Activated CD8-positive, alpha-beta memory T cell treated with anti-CD3 and anti-CD28 coated beads for 4 hours (primary cell): ENCODE measurements around the gene RHEBL1.

ENCODE experiments used
- DNase-seq, 2 donors: peaks; one replicate each; pipeline ENCODE4 v3.0.0-alpha.2; 2020; ENCODE audit warnings: low read depth in 2 of 2

RHEBL1 gene

GRCh38 chr12:49037111-49037946 lies 32.5 kb downstream of the RHEBL1 start:
- no peak for DNase-seq

- DNase-seq = no peak
Measured at GRCh38 chr12:49036029-49036428, 33.8 kb downstream of the RHEBL1 start.

GRCh38 chr12:49034286-49034622 lies 35.5 kb downstream of the RHEBL1 start:
- no peak for DNase-seq

GRCh38 chr12:49033611-49034285 lies 36.0 kb downstream of the RHEBL1 start:
- DNase-seq = no peak

- no peak for DNase-seq
Measured at GRCh38 chr12:49032679-49033447, 36.9 kb downstream of the RHEBL1 start.

GRCh38 chr12:49032276-49032675 lies 37.5 kb downstream of the RHEBL1 start:
- no peak for DNase-seq

GRCh38 chr12:49031573-49032161 lies 38.1 kb downstream of the RHEBL1 start:
- DNase-seq = no peak

GRCh38 chr12:49030714-49031572 lies 38.8 kb downstream of the RHEBL1 start:
- no peak for DNase-seq

- no peak for DNase-seq
Measured at GRCh38 chr12:49030119-49030518, 39.7 kb downstream of the RHEBL1 start.

- DNase-seq = no peak
Measured at GRCh38 chr12:49028666-49029275, 41.0 kb downstream of the RHEBL1 start.

- no peak for DNase-seq
Measured at GRCh38 chr12:49027846-49028555, 41.8 kb downstream of the RHEBL1 start.

- no peak for DNase-seq
Measured at GRCh38 chr12:49026678-49027480, 42.9 kb downstream of the RHEBL1 start.

- no peak for DNase-seq
Measured at GRCh38 chr12:49026101-49026500, 43.7 kb downstream of the RHEBL1 start.

GRCh38 chr12:49025463-49025862 lies 44.3 kb downstream of the RHEBL1 start:
- no peak for DNase-seq

- no peak for DNase-seq
Measured at GRCh38 chr12:49024543-49024942, 45.2 kb downstream of the RHEBL1 start.

- DNase-seq = no peak
Measured at GRCh38 chr12:49023812-49024211, 46.0 kb downstream of the RHEBL1 start.

GRCh38 chr12:49022558-49023178 lies 47.1 kb downstream of the RHEBL1 start:
- DNase-seq = no peak

- no peak for DNase-seq
Measured at GRCh38 chr12:49021292-49021915, 48.4 kb downstream of the RHEBL1 start.
